Activated T-helper 17 cell treated with anti-CD3 and anti-CD28 coated beads, Interleukin-2, amount 50 U/mL, for 72 hours (primary cell): ENCODE results near the gene UPK1A. TPM values are rescaled to one million over a fixed set of nuclear protein-coding genes. Genes with fewer than 3 reads are reported as not detected.
"Not testable (repeated sequence)": the region's sequence is repeated elsewhere in the genome, so short reads cannot be mapped to it uniquely, and the experiment has no call there.

ENCODE experiments used
- ATAC-seq: fragments of 150-1000 bp; cut with Tn5 transposase; replicated peaks from 2 replicates; pipeline ENCODE4 v1.10.0; 2021; ENCODE audit warnings: mild to moderate bottlenecking, moderate library complexity
- H3K27ac Mint-ChIP-seq: one replicate; pipeline ENCODE4 v1.8.0; 2022; ENCODE audit warnings: mixed read lengths
- H3K27me3 Mint-ChIP-seq: one replicate; pipeline ENCODE4 v1.8.0; 2022; ENCODE audit warnings: mixed read lengths
- H3K36me3 Mint-ChIP-seq: one replicate; pipeline ENCODE4 v1.8.0; 2022; ENCODE audit warnings: low read depth, mild to moderate bottlenecking, mixed read lengths
- H3K4me1 Mint-ChIP-seq: one replicate; pipeline ENCODE4 v1.8.0; 2022; ENCODE audit warnings: mixed read lengths
- H3K4me3 Mint-ChIP-seq: one replicate; pipeline ENCODE4 v1.8.0; 2022; ENCODE audit warnings: mild to moderate bottlenecking, mixed read lengths
- H3K9me3 Mint-ChIP-seq: one replicate; pipeline ENCODE4 v1.8.0; 2022; ENCODE audit warnings: mixed read lengths
- total RNA-seq, 2 donors: library from RNA; stranded (reverse); gene quantifications; one replicate each; pipeline ENCODE4 v1.2.3, GENCODE V29; 2022

UPK1A gene
- total RNA-seq, 2 donors from 2014 or later = 0.73 to 8.0 TPM

GRCh38 chr19:35724132-35724531, 57.8 kb downstream of the UPK1A start:
- H3K27ac Mint-ChIP-seq, ATAC-seq, H3K9me3 Mint-ChIP-seq, H3K4me1 Mint-ChIP-seq, H3K4me3 Mint-ChIP-seq, H3K27me3 Mint-ChIP-seq: not testable (repeated sequence)
- peaks cover 100% of the 10 kb centered on the region for H3K36me3 Mint-ChIP-seq

- ATAC-seq = no peak
Observed at GRCh38 chr19:35724560-35724959, 58.2 kb downstream of the UPK1A start.

DNA sequence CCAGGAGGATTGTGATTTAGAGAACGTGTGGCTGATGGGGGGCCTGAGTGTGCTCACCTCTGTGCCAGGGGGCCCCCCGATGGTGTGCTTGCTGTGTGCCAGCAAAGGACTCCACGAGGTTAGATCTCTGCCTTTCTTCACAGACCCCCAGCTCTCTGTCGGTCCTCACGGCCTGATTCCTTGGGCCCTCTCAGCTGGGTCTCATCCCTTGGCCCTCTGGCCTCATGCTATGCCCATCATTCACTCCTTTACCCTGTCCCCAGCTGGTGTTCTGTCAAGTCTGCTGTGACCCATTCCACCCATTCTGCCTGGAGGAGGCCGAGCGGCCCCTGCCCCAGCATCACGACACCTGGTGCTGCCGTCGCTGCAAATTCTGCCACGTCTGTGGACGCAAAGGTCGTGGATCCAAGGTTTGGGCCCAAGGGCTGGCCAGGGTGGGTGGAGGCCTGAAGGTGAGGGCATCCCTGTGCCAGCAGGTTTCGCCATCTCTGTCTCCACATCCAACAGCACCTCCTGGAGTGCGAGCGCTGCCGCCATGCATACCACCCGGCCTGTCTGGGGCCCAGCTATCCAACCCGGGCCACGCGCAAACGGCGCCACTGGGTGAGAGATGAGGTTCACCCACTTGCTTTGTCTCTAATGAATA, 59.0 kb downstream of the UPK1A start:
- Mint-ChIP-seq H3K4me1 (peaks cover 5% of the 10 kb centered on the region), H3K36me3 (peaks cover 100% of the 10 kb centered on the region), H3K9me3 (no peaks in the 10 kb centered on the region), H3K27me3 (no peaks in the 10 kb centered on the region), H3K27ac (no peak overlapping the region), H3K4me3 (no peak overlapping the region)
- ATAC-seq = no peak

More at GRCh38 chr19:35724560-35724959, 58.2 kb downstream of the UPK1A start:
- Mint-ChIP-seq H3K9me3 (no peaks in the 10 kb centered on the region), H3K4me1 (peaks cover 5% of the 10 kb centered on the region), H3K36me3 (peaks cover 100% of the 10 kb centered on the region), H3K27me3 (no peaks in the 10 kb centered on the region), H3K27ac (no peak overlapping the region), H3K4me3 (no peak overlapping the region)

GRCh38 chr19:35727053-35727955, 61.0 kb downstream of the UPK1A start:
- no peaks in the 10 kb centered on the region for H3K27me3 Mint-ChIP-seq
- ATAC-seq = no peak
- no peak overlapping the region for H3K4me3 Mint-ChIP-seq
- peaks cover 10% of the 10 kb centered on the region for H3K4me1 Mint-ChIP-seq
- peak overlapping the region; percentile 69 for H3K27ac Mint-ChIP-seq
- peaks cover 98% of the 10 kb centered on the region for H3K36me3 Mint-ChIP-seq
- no peaks in the 10 kb centered on the region for H3K9me3 Mint-ChIP-seq

Other genes with a start within 250 kb of the UPK1A start
- not detected for gene FFAR2, start 218.3 kb upstream of the UPK1A start, total RNA-seq
- not detected for gene KRTDAP, start 176.1 kb upstream of the UPK1A start, total RNA-seq
- gene DMKN, start 152.9 kb upstream of the UPK1A start, total RNA-seq = 1 to 10 TPM in 1 of 2 donors, under 1 TPM in 1; 0.11 to 1.7 TPM
- gene SBSN, start 138.2 kb upstream of the UPK1A start, total RNA-seq = not detected
- not detected for gene GAPDHS, start 133.1 kb upstream of the UPK1A start, total RNA-seq
- gene TMEM147, start 120.9 kb upstream of the UPK1A start, total RNA-seq = 10 to 100 TPM; 45.0 to 74.1 TPM
- not detected for gene ATP4A, start 102.9 kb upstream of the UPK1A start, total RNA-seq
- not detected for gene PMIS2, start 80.3 kb upstream of the UPK1A start, total RNA-seq
- 10 to 100 TPM; 32.0 to 37.2 TPM for gene HAUS5, start 53.8 kb upstream of the UPK1A start, total RNA-seq
- gene RBM42, start 37.5 kb upstream of the UPK1A start, total RNA-seq = 10 to 100 TPM; 54.7 to 95.6 TPM
- gene ETV2, start 24.8 kb upstream of the UPK1A start, total RNA-seq = under 1 TPM; 0.61 to 0.99 TPM
- gene COX6B1, start 18.2 kb upstream of the UPK1A start, total RNA-seq = 100 to 1,000 TPM; 331 to 427 TPM
- 100 to 1,000 TPM; 138 to 217 TPM for gene ZBTB32, start 38.0 kb downstream of the UPK1A start, total RNA-seq
- gene KMT2B, start 51.5 kb downstream of the UPK1A start, total RNA-seq = 100 to 1,000 TPM in 1 of 2 donors, 10 to 100 TPM in 1; 67.4 to 117 TPM
- 100 to 1,000 TPM in 1 of 2 donors, 10 to 100 TPM in 1; 42.3 to 153 TPM for gene IGFLR1, start 75.9 kb downstream of the UPK1A start, total RNA-seq
- gene U2AF1L4, start 78.9 kb downstream of the UPK1A start, total RNA-seq = 10 to 100 TPM; 17.8 to 21.6 TPM
- 10 to 100 TPM; 34.0 to 51.2 TPM for gene PSENEN, start 79.1 kb downstream of the UPK1A start, total RNA-seq
- 10 to 100 TPM; 11.0 to 20.1 TPM for gene LIN37, start 82.1 kb downstream of the UPK1A start, total RNA-seq
- not detected for gene HSPB6, start 90.5 kb downstream of the UPK1A start, total RNA-seq
- gene PROSER3, start 91.7 kb downstream of the UPK1A start, total RNA-seq = 10 to 100 TPM; 28.4 to 31.2 TPM
- 10 to 100 TPM; 40.3 to 71.7 TPM for gene ARHGAP33, start 109.0 kb downstream of the UPK1A start, total RNA-seq
- gene PRODH2, start 146.3 kb downstream of the UPK1A start, total RNA-seq = under 1 TPM in 1 of 2 donors, not detected in 1; 0.13 TPM
- under 1 TPM in 1 of 2 donors, not detected in 1; 0.05 TPM for gene NPHS1, start 186.0 kb downstream of the UPK1A start, total RNA-seq
- gene KIRREL2, start 190.4 kb downstream of the UPK1A start, total RNA-seq = 1 to 10 TPM; 1.0 to 1.4 TPM
- 1 to 10 TPM; 2.3 to 2.6 TPM for gene APLP1, start 202.1 kb downstream of the UPK1A start, total RNA-seq
- 100 to 1,000 TPM in 1 of 2 donors, 10 to 100 TPM in 1; 35.8 to 113 TPM for gene NFKBID, start 234.0 kb downstream of the UPK1A start, total RNA-seq
- gene HCST, start 236.0 kb downstream of the UPK1A start, total RNA-seq = 10 to 100 TPM; 45.5 to 47.6 TPM
- gene TYROBP, start 241.8 kb downstream of the UPK1A start, total RNA-seq = not detected